ENCODE data around the gene SRMS.

SRMS gene

GRCh38 chr20:63498960-63499337, 48.6 kb downstream of the SRMS start, which contains the start of gene EEF1A2:
TSS of gene EEF1A2 (minus strand) at chr20:63499083. CDS start at chr20:63497763, 1,320 bp downstream.
- peak; percentile 63 to 66 for DNase-seq

- no peak for DNase-seq
These were observed 49.3 kb downstream of the SRMS start for GRCh38 chr20:63497946-63498935.

GRCh38 chr20:63497138-63497945, 50.2 kb downstream of the SRMS start:
- no peak for DNase-seq

DNA sequence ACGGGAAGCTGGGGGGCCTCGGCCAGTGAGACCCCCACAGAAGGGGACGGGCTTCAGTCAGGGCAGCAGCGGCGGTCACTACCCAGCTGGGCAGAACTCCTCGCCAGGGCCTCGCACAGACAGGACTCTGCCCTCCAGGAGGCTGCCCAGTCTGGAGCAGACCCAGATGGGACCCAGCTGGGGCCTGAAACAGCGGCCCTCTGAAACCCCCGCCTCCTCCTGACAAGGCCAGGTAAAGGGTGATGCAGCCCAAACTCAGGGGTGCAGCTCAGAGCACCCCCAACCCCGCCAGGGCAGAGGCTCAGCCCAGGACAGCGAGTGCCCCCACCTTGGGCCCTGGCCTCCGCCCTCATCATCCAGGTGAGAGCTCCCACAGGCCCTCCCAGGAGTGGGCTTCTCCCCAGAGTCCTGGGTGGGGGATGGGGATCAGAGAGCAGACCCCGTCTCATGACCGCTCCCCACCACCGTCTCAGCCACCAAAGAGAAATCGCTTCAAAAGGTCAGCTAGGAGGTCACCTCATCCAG, 50.9 kb downstream of the SRMS start:
- no peak for DNase-seq

DNA sequence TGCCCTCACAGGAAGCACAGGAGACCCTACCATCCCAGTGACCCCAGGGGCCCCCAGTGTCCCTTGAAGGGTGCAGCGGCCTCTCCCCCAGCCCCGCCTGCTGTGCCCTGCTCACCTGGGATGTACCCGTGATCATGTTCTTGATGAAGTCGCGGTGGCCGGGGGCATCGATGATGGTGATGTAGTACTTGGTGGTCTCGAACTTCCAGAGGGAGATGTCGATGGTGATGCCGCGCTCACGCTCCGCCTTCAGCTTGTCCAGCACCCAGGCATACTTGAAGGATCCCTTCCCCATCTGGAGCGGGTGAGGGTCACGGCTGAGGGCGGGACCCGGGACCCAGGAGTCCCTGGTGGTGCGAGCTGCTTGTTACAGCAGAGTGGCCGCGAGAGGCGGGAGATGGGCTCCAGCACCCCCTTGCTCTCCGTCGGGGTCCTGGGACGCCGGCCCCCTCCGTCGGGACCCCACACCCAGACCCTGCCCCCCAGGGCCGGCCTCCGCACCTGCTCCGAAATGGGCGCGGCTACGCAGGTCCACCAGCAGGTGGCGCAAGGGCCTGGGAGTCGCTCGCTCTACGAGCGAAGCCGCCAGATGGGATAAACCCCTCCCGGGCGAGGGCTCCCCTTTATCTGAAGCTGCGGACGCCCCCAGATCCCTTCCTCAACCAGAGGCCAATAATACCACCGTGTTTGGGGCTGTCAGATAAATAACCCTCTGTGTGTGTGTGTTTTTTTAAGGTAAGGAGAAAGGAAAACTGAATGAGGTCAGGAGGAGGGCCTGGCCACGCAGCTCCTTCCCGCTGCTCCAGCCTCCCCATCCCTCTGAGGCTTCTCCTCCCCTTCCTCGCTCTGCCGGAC, 51.6 kb downstream of the SRMS start:
- DNase-seq: peak; percentile 77 to 78

DNA sequence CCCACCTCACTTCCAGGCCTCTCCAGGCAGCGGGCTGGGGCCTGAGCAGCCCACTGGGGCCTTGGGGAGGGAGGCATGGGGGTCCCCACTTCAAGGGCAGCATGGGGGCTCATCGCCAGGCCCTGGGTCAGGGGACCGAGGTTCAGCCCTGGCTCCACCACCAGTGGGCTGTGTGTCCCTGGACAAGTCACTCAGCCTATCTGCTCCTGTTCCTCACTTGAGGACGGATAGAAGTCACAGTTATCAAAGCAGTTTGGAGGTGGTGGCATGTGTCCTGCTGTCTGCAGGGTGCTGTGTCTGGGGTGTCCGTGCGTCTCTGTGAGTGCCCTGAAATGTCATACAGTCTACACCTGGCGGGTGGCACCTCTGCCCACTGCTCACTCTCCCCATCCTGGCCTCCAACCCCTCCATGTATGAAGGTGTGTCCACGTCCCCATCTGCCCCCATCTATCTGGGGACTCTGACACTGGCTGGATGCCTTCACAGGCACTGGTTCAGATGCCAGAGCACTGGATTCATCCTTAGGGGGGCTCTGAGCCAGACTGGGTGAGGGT, 52.3 kb downstream of the SRMS start:
- no peak for DNase-seq

GRCh38 chr20:63494420-63495166, 53.0 kb downstream of the SRMS start:
- no peak for DNase-seq

DNA sequence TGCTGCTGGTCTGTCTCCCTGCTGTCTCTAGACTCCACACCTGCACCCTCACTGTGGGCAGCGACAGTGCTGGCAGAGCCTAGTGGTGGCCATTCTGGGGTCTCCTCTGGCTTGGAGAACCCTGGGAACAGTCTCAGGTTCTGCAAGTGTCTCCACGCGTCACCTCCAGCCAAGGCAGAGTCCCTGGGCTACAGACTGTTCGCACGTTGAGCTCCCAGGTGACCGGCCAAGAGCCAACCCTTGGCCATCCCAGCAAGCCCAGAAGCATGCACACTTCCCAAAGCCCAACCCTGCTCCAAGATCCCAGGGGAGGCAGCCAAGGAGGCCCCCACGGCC, 53.5 kb downstream of the SRMS start:
- DNase-seq: no peak

GRCh38 chr20:63493563-63494020, 54.0 kb downstream of the SRMS start:
- no peak for DNase-seq

DNA sequence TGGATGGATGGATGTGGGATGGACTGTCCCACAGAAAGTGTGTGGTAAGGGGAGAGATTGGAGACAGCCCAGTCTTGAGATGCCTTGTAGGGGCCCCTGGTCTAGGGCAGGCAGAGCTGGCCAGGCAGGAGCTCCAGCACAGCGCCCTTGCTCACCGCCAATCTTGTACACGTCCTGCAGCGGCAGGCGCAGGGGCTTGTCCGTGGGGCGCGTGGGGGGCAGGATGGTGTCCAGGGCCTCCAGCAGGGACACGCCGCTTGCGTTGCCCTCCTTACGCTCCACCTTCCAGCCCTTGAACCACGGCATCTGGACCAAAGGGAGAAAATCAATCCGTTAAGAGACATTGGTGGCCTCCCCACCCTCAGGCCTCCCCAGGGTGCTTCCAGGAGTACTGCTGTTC, 54.6 kb downstream of the SRMS start:
- no peak for DNase-seq

DNA sequence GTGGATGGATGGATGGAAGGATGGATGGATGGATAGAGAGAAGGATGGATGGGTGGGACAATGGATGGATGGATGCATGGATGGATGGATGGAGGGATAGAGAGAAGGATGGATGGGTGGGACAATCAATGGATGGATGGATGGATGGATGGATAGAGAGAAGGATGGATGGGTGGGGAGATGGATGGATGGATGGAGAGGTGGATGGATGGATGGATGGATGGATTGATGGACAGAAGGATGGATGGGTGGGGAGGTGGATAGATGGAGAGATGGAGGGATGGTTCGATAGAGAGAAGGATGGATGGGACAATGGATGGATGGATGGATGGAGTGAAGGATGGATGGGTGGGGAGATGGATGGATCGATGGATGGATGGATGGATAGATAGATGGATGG, 55.0 kb downstream of the SRMS start:
- DNase-seq: no peak

DNA sequence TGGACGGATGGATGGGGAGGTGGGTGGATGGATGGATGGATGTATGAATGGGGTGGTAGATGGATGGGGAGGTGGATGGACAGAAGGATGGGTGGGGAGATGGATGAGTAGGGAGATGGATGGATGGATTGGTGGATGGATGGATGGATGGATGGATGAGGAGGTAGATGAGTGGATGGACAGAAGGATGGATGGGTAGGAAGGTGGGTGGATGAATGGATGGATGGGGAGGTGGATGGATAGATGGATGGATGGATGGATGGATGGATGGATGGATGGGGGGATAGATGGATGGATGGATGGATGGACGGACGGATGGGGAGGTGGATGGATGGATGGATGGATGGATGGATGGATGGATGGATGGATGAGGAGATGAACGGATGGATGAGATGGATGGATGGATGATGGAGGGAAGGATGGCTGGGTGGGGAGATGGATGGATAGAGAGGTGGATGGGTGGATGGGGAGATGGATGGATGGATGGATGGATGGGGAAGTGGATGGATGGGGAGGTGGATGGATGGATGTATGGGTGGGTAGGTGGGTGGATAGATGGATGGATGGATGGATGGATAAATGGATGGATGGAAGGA, 55.8 kb downstream of the SRMS start:
- no peak for DNase-seq

DNA sequence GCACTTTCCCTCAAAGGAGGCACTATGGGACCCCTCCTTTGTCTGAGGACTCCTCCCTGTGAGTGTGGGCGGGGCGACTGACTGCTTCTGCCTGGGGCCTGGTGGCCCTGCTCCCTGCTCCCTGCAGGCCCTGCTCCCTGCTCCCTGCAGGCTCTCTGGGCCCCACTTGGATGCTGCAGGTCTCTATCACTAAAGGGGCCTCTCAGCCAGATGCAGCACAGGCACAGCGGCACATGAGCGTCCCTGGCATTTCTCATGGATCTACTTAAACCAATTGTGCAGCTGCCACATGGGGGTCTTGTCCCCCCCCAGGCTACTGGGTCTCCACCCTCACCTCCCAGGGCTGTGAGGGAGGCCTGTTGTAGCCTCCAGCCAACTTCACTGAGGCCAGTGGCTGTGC, 56.5 kb downstream of the SRMS start:
- no peak for DNase-seq

All from CD4-positive, alpha-beta T cell treated with Interleukin-1 beta for 1 hour (primary cell).